CD4-positive, alpha-beta T cell treated with Interleukin-1 beta for 1 hour (primary cell): ENCODE measurements around the gene SSTR1.

ENCODE experiments used
- DNase-seq, 2 donors: peaks; one replicate each; pipeline ENCODE4 v3.0.0-alpha.2; 2020 to 2022

SSTR1 gene

DNA sequence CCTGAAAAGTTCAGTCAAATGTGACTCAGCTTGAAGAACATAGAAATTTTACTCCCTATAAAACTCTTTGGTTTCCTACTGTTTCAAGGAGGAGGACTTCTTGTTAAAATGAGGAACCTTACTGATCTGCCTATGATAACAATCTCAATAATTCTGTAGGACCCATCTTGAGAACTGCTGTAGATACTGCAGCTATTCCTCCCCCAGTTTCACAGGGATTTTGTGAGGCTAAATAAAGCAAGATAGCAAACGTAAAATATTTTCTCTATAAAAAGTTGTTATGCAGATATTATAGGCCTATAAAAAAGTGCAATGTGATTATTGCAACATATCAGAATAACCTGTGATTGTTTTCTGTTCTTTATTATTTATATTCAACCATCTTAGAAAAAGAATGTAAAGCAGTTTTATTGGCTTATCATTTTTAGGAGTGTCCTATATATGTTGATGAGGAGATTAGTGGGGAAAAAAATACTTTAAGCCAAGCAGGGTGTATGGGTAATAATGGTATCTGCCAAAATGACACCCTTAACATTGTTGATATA lies 36.1 kb downstream of the SSTR1 start:
- DNase-seq = no peak

DNA sequence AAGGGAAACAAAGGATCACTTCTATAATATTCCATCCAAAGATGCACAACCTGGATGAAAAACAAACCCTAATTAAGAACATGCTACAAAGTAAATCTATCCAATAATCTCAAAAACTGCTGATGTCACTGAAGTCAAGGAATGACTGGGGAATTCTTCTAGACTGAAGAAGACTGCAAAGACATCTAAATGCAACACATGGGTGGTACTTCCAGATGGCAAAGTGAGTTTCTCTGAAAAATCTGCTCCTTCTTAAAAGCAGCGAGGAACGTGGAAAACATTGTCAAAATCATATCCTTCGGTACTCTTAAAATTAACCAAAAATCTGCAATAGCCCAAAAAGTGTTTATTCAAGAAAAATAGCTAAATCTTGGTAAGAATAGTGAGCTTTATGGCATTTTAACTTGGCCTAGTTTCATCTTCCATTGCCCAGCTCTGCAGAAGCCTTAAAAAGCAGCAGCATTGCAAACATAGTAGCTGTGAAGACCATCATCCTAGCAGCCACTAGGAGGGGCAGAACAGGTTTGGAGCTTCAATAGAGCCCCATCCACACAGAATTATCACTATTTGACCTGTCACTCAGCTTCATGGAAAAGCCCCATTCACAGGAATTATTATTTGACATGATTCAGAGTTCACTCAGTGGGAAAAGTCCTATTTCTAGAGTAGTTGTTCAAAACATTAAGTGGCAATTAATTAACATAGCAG lies 40.8 kb downstream of the SSTR1 start:
- no peak for DNase-seq

DNA sequence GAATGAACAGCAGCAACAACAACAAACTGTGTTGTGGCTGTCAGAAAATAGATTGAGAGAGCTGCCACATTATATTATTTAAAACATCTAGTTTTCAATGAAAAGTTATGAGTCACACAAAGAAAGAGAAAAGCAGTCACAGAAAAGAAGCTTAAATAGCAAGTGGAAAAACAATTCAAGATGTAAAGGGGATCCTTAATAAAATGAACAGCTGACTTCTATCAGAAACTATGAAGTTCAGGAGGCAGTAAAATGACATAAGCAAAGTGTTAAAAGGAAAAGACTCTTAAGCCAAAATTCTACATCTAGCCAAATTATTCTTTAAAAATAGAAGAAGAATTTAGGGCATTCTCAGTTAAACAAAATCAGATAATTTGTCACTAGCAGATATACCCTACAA lies 42.6 kb downstream of the SSTR1 start:
- DNase-seq = no peak

DNA sequence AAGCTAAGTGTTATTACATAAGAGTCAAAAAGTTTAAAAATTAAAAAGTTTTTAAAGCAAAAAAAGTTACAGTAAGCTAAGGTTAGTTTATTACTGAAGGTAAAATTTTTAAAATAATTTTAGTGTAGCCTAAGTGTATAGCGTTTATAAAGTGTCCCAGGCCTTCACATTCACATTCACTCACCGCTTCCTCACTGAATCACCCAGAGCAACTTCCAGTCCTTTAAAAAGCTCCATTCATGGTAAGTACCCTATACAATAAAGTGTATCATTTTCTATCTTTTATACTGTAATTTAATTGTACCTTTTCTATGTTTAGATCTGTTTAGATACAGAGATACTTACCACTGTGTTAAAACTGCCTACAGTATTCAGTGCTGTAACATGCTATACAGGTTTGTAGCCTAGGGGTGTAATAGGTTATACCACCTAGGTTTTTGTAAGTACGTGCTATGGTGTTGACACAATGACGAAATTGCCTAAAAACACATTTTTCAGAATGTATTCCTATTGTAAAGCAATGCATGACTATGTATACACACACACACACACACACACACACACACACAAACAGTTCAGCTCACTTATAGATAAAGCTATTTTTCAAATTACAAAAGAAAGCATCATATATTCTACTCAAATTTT lies 44.5 kb downstream of the SSTR1 start:
- DNase-seq = no peak

DNA sequence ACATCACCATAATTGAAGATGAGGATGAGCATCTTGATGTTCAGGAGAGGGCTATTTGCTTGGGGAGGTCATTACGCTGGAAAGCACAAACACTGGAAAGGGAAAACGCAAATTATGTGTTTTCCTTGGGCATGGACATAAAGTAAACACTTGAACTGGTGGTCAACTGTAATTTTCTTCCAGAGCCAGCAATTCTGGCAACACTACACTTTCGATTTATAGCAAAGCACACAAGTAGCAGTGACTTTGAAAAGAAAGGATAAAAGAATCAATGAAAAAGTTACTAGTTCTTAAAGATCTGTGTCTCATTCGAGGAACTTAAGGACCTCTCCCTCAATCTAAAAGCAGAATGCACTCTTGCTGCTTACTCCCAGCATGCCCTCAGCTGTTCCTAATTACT lies 46.0 kb downstream of the SSTR1 start:
- DNase-seq = no peak

DNA sequence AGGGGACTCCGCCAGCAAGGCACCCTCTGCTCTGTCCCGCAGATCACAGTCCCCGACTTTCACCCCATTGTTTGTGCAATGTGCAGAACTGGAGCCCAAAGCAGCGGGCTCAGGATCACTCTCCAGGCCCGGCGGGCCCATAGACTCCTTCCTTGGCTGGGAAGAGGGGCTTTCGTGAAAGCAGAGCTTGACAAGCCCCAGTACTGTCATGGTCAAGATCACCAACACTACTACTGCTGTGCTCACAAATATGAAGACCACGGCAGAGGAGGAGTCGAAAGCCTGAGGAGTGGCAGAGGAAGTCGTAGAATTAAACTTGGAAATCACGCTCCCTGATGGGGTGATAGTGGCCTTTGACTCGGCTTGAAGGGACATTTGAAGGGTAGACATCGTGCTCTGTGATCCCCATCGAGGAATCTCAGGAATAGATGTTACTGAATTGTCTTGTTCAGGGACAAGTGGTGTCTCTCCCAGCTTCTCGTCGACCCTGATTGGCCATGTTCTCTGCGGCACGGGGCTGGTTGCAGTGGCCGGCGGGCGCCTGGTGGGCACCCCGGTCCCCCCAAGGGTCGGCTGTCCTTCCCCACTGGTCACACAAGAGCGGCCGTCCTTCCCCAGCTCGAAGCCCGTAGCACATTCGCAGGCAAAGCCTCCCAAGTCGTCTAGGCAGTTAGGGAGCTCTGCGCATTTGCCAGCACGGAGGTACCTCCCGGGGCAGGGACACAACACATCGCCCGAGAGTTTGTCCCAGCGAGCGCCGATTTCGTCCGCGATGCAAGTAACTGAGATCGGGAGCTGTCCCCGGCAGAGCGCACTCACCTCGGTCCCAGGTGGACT lies 47.1 kb downstream of the SSTR1 start:
- DNase-seq = no peak

DNA sequence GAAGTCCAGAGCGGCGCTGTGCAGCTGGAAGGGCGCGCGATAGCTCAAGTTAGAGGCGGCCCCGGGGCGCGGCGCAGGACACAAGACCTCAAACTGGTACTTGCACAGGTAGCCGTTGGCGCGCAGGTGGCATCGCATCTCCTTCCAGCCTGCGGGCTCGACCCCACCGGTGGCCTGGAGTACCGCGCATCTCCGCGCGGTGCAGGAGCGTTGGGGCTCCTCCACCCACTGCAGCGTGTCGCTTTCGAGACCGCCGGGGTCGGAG lies 47.6 kb downstream of the SSTR1 start:
- no peak for DNase-seq

DNA sequence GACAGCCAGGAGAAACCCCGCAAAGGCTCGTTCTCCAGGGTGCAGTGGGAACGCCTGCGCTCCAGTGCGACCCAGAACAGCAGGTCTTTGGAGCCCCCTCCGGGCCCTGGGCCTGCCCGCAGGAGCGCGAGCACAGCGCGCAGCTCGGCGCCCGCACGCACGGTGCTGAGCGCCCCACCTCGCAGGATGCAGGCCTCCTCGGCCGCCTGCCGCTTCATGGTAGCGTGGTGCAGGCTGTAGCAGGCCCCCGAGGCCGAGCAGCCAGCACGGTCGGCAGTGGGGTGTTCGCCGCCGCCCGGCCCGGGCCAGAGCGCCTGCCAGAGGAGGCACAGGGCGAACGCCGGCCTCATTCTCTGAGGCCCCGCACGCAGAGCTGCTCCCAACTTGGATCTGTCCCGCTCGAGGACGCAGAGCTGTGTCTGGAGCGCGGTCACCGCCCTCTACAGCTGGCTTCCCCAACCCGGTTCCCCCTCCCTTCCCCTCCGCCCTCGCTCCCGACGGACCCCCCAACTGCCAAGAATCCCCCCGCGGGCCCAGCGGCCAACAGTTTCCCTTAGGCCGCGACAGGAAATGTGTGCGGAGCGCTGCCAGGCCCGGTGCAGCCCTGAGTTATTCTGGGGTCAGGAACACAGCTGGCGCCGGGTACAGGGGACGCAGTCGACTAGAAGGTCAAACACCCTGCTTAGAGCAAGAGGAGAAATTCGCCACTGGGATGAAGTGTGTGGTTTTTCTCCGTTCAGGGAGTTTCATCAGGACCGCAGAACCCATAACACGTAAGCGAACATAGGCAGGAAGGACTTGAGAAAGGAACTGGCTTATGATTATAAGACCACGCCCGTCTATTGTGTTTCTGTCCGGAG lies 48.2 kb downstream of the SSTR1 start, which contains the start of gene CLEC14A:
Gene CLEC14A (minus strand): TSS at position 421 of the 860 bp plus-strand sequence. CDS start 71 bp downstream, at position 350.
- no peak for DNase-seq

DNA sequence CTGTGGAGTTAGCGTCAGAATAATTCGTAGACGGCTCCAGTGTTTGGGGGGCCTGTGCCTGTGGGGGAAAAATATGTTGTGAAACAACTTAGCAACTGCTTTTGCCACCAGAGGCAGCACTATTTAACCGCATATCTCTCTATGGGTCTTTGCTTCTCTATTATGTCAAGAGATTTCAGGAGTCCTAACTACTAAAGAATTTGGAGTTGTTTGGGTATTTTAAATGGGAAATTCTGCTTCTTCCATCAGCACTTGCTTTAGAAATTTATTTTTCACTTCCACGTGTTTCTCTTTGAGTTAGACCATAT lies 48.8 kb downstream of the SSTR1 start:
- DNase-seq = no peak

DNA sequence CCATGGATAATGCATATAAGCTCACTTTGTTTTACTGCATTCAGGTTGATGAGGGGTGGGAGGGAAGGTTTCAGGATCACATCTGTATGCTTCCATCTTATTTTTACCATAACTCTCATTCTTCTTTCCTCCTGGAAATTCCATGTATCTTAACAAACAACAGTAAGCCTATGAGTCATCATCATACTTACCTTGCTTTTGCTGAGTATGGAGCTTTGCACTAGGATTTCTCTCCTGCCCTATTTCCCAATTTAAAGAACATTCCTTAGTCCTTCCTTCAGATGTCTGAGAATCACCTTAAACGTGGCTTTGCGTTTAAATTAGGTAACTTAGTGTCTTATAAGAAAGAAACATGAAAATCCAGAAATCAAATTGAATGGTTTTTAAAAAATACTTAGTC lies 49.8 kb downstream of the SSTR1 start:
- no peak for DNase-seq

DNA sequence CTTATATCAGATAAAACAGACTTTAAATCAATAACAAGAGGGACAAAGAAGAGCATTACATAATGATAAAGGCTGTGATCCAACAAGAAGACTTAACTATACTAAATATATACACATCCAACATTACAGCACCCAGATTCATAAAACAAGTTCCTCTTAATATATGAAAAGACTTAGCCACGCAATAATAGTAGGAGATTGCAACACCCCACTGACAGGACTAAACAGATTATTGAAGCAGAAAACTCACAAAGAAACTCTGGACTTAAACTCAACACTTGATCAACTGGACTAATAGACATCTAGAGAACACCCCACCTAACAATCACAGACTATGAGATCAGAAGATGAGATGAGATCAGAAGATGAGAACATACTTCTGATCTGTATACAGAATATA lies 53.9 kb downstream of the SSTR1 start:
- DNase-seq = no peak
